HepG2 (cell line): ENCODE data around the gene ATP2A3. TPM values are rescaled to one million over a fixed set of nuclear protein-coding genes. Genes with fewer than 3 reads are reported as not detected.

Source experiments
- ATAC-seq: fragments of 200-7000 bp; cut with Tn5 transposase; 3 replicates; pipeline ENCODE4 v1.9.1; 2020; ENCODE audit warnings: mild to moderate bottlenecking, moderate library complexity
- BruUV-seq: library from RNA; stranded (reverse); fragments of 400-500 nt; replicated peaks from 2 replicates; lab custom pipeline; 2021; lab: Mats Ljungman, UMichigan
- CTCF ChIA-PET: fragments of 300-600 bp; formaldehyde crosslinking; extraction: SDS; loops from one replicate; lab custom pipeline; 2021; ENCODE audit warnings: low total read pairs, inconsistent platforms, low intra/inter-chr PET ratio; lab: Yijun Ruan, JAX
- POLR2A ChIA-PET: fragments of 350-600 bp; sonication (Branson Sonifier 250); formaldehyde crosslinking; loops from one replicate; lab custom pipeline; 2020; ENCODE audit warnings: antibody characterized with exemption, inconsistent platforms; lab: Yijun Ruan, JAX
- DNase-seq: peaks from one replicate; pipeline ENCODE4 v3.0.0-alpha.2; 2015; ENCODE audit warnings: low spot score
- FAIRE-seq: peaks from 3 replicates; lab custom pipeline; 2011; peaks lifted over from hg19 to GRCh38; lab: Jason Lieb, UNC
- H2AFZ ChIP-seq: one replicate; pipeline ENCODE4 v1.6.1; 2011; ENCODE audit warnings: low read length, inconsistent platforms
- H3K27ac ChIP-seq: fragments of 300-600 bp; 3 replicates; pipeline ENCODE4 v1.8.0; 2011; ENCODE audit warnings: mixed run types, mild to moderate bottlenecking, mixed read lengths, low read length, inconsistent platforms; ENCODE audit not compliant: insufficient read depth; ENCODE audit errors: extremely low read length
- H3K27me3 ChIP-seq, 2 experiments: fragments of 200-600 bp in 1 of 2; 2 replicates in 1 of 2; 3 replicates in 1 of 2; pipeline versions ENCODE4 v1.6.0 to v1.8.0; 2011; ENCODE audit warnings: low read length in 2 of 2, mild to moderate bottlenecking in 2 of 2, moderate library complexity in 2 of 2, inconsistent platforms in 1 of 2; ENCODE audit not compliant: insufficient read depth in 2 of 2, control insufficient read depth in 1 of 2
- H3K36me3 ChIP-seq, 2 experiments: fragments of 200-600 bp in 1 of 2; replicated peaks in 1 of 2; 2 replicates in 1 of 2; 3 replicates in 1 of 2; pipeline versions ENCODE4 v1.5.1 to v1.8.0; 2011; ENCODE audit warnings: low read length in 2 of 2, inconsistent platforms in 1 of 2; ENCODE audit not compliant: insufficient read depth in 2 of 2, control insufficient read depth in 1 of 2
- H3K4me1 ChIP-seq: 2 replicates; pipeline ENCODE4 v1.5.1; 2012; ENCODE audit warnings: low read length, inconsistent platforms; ENCODE audit not compliant: insufficient read depth
- H3K4me2 ChIP-seq: 2 replicates; pipeline ENCODE4 v1.6.0; 2011; ENCODE audit warnings: low read depth, low read length, inconsistent platforms
- H3K4me3 ChIP-seq, 3 experiments: fragments of 200-600 bp in 1 of 3; sonication (generic), shearing (Covaris generic) in 1 of 3; replicated peaks in 1 of 3; 2 replicates each; pipeline ENCODE4 v1.5.1; 2011 to 2016; ENCODE audit warnings: low read length in 3 of 3, inconsistent platforms in 2 of 3, low read depth in 2 of 3, mild to moderate bottlenecking in 2 of 3, control low read depth in 1 of 3, mixed read lengths in 1 of 3; ENCODE audit not compliant: insufficient read depth in 1 of 3
- H3K79me2 ChIP-seq: one replicate; pipeline ENCODE4 v1.6.1; 2011; ENCODE audit warnings: low read length, inconsistent platforms; ENCODE audit not compliant: insufficient read depth
- H3K9ac ChIP-seq: 2 replicates; pipeline ENCODE4 v1.6.0; 2011; ENCODE audit warnings: mild to moderate bottlenecking, low read depth, low read length, inconsistent platforms; ENCODE audit not compliant: insufficient read depth
- H3K9me3 ChIP-seq: 2 replicates; pipeline ENCODE4 v1.5.1; 2012; ENCODE audit warnings: mild to moderate bottlenecking, low read length
- H4K20me1 ChIP-seq: 2 replicates; pipeline ENCODE4 v1.6.0; 2011; ENCODE audit warnings: inconsistent platforms, mild to moderate bottlenecking, low read length, moderate library complexity; ENCODE audit not compliant: insufficient read depth
- MATR3 ChIP-seq: sonication (generic); formaldehyde crosslinking; IDR thresholded peaks from 2 replicates; pipeline ENCODE4 v1.4.0; 2020; ENCODE audit warnings: missing genetic modification reagents
- SCMH1 ChIP-seq: sonication (generic); formaldehyde crosslinking; IDR thresholded peaks from 2 replicates; pipeline ENCODE4 v1.9.0; 2021; ENCODE audit warnings: missing genetic modification reagents, mild to moderate bottlenecking, borderline replicate concordance
- ZFAT ChIP-seq: sonication (generic); formaldehyde crosslinking; conservative IDR thresholded peaks from 2 replicates; pipeline ENCODE4 v1.8.1; 2023; ENCODE audit warnings: missing genetic modification reagents, inconsistent platforms
- ZNF329 ChIP-seq: sonication (generic); formaldehyde crosslinking; IDR thresholded peaks from 2 replicates; pipeline ENCODE4 v1.9.0; 2021; ENCODE audit warnings: low read depth, mild to moderate bottlenecking, missing genetic modification reagents
- ZNF749 ChIP-seq: sonication (generic); formaldehyde crosslinking; IDR thresholded peaks from 2 replicates; pipeline ENCODE4 v1.8.0; 2022; ENCODE audit warnings: mild to moderate bottlenecking, missing genetic modification reagents, moderate library complexity, borderline replicate concordance
- ZSCAN9 ChIP-seq: IDR thresholded peaks from 2 replicates; pipeline ENCODE4 v1.6.1; 2016; ENCODE audit warnings: borderline replicate concordance
- WGBS: methylation state at CpG from one replicate; pipeline ENCODE4 v1.1.6; 2017; ENCODE audit warnings: low lambda C conversion rate; 5-methylcytosine and 5-hydroxymethylcytosine counted together
- in situ Hi-C: cut with HindIII; loops from 2 replicates; pipeline ENCODE4 v1.10.0; 2017; ENCODE audit warnings: low pct_unique_long_range_greater_than_20kb; ENCODE audit not compliant: extremely low pct_ligation_motif_present
- intact Hi-C: fragments of 100-400 bp; cut with micrococcal nuclease; formaldehyde crosslinking; loops from one replicate; pipeline ENCODE4 v1.10.0; 2022; ENCODE audit not compliant: unreplicated experiment
- polyA plus RNA-seq, 8 experiments: library from polyadenylated mRNA; depleted of rRNA in 3 of 8; stranded (reverse) in 7 of 8; unstranded in 1 of 8; fragments of >200 nt; fragmentation: Illumina TruSeq in 4 of 8; extraction: Trizol in 4 of 8; gene quantifications; 2 replicates each; pipeline versions ENCODE4 v1.2.1 to v1.2.3, GENCODE V29; 2011 to 2016; ENCODE audit warnings: low read depth in 4 of 8, missing spikeins in 1 of 8, mixed read lengths in 1 of 8; ENCODE audit not compliant: insufficient read depth in 1 of 8
- total RNA-seq, 5 experiments: library from RNA; depleted of rRNA; stranded (reverse); fragments of >200 nt; fragmentation: Illumina TruSeq; extraction: Trizol; gene quantifications; 2 replicates each; pipeline ENCODE4 v1.2.3, GENCODE V29; 2016; ENCODE audit warnings: low read depth in 1 of 5

The ATP2A3 gene
- total and polyA plus RNA-seq, 2 of the 13 experiments (the other 11 are each of a cell fraction or from before 2014, with no cell fraction given): 0.07 TPM; not detected in 1

DNA sequence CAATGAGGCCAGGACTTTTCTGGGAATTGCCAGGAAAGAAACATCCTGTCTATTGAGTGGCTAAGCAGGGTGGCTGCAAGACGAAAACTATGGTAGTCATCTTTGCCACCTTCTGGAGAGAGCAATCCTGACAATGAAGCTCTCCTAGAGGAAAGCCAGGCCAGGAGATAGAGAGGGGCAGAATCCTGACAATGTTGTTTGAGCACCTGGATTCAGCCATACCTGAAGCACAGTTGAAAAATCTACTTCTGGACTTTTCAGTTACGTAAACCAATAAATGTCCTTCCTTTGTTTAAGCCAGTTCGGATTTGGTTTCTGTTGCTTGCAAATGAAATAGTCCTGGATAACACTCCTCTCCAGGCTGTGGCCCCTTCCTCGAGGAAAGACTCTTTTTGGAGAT lies 57.4 kb downstream of the ATP2A3 start:
- no peaks in the 10 kb centered on the region for H3K79me2 ChIP-seq
- intact Hi-C loops: loop anchor here (5.0 to 10.0 kb wide), 2 partner anchors 60 to 172 kb away; partner anchors contain the start of gene NCBP3
- no peak for FAIRE-seq
- no peak overlapping the region for H3K27ac ChIP-seq
- CTCF ChIA-PET: interaction anchor here (1.2 kb wide), 1 partner anchor 43 kb away, joined by 4 read pairs; no protein-coding TSS in a partner anchor
- no peak for TF ChIP-seq MATR3
- peak; percentile 98 for TF ChIP-seq ZNF329 (CRISPR knock-in tag)
- TF ChIP-seq, all 625 proteins: peak for 1
- no peak overlapping the region for H2AFZ ChIP-seq
- WGBS: 23% methylated on average over 4 of the region's 4 CpGs
- DNase-seq (no peak), ATAC-seq (no peak)
- POLR2A ChIA-PET: interaction anchor here (0.5 kb wide), 1 partner anchor 11 kb away, joined by 3 read pairs; no protein-coding TSS in a partner anchor
- H3K4me1 ChIP-seq: peaks cover 16% of the 10 kb centered on the region
- no peak overlapping the region for H3K4me3 ChIP-seq
- peaks cover 7 to 32% of the 10 kb centered on the region in 2 experiments for H3K27me3 ChIP-seq
- no peak overlapping the region for H3K9ac ChIP-seq
- H3K4me2 ChIP-seq: no peak overlapping the region
- no peaks in the 10 kb centered on the region for H3K36me3 ChIP-seq
- no TSS peak for BruUV-seq
- in situ Hi-C loops: loop anchor here (10.0 kb wide), 1 partner anchor 172 kb away; no protein-coding TSS in a partner anchor
- H4K20me1 ChIP-seq: no peaks in the 10 kb centered on the region
- no peaks in the 10 kb centered on the region for H3K9me3 ChIP-seq

- in situ Hi-C loops: loop anchor here (10.0 kb wide), 1 partner anchor 170 kb away; no protein-coding TSS in a partner anchor
- FAIRE-seq: no peak
- no peak overlapping the region for H3K9ac ChIP-seq
- peaks cover 7 to 26% of the 10 kb centered on the region in 2 experiments for H3K27me3 ChIP-seq
- POLR2A ChIA-PET: interaction anchor here (1.2 to 3.9 kb wide), 2 partner anchors 11 to 25 kb away, joined by 5 to 47 read pairs; partner anchors contain the start of gene CAMKK1
- no peak overlapping the region for H2AFZ ChIP-seq
- H3K27ac ChIP-seq: no peak overlapping the region
- peaks cover 16% of the 10 kb centered on the region for H3K4me1 ChIP-seq
- H4K20me1 ChIP-seq: no peaks in the 10 kb centered on the region
- BruUV-seq: no TSS peak
- no peaks in the 10 kb centered on the region for H3K9me3 ChIP-seq
- no CpG with 5 or more reads among the region's 11 CpGs for WGBS
- H3K79me2 ChIP-seq: no peaks in the 10 kb centered on the region
- no peak for ATAC-seq
- H3K4me2 ChIP-seq: no peak overlapping the region
- intact Hi-C loops: loop anchor here (5.0 to 10.0 kb wide), 2 partner anchors 58 to 170 kb away; partner anchors contain the start of gene NCBP3
- CTCF ChIA-PET: no interaction called here
- no peaks in the 10 kb centered on the region for H3K36me3 ChIP-seq
- TF ChIP-seq ZNF749 (CRISPR knock-in tag) (no peak), SCMH1 (CRISPR knock-in tag) (no peak), ZFAT (CRISPR knock-in tag) (no peak), ZSCAN9 (CRISPR knock-in tag) (no peak)
- no peak for DNase-seq
- H3K4me3 ChIP-seq: no peak overlapping the region
Observed at GRCh38 chr17:3905017-3905520, 59.2 kb downstream of the ATP2A3 start.
